Panc1 (cell line): ENCODE results near the gene HDAC7. TPM values are rescaled to one million over a fixed set of nuclear protein-coding genes. Genes with fewer than 3 reads are reported as not detected.

Experiments
- ATAC-seq: fragments of 200-7000 bp; cut with Tn5 transposase; 2 replicates; pipeline ENCODE4 v1.9.1; 2020; ENCODE audit warnings: mild to moderate bottlenecking, moderate library complexity
- BruUV-seq: library from RNA; stranded (reverse); fragments of 400-500 nt; replicated peaks from 2 replicates; lab custom pipeline; 2021; lab: Mats Ljungman, UMichigan
- CTCF ChIA-PET: fragments of 300-600 bp; sonication (Branson Sonifier 250); formaldehyde crosslinking; loops from one replicate; lab custom pipeline; 2022; ENCODE audit warnings: antibody characterized with exemption; lab: Charles Lee
- POLR2A ChIA-PET: fragments of 300-600 bp; sonication (Branson Sonifier 250); formaldehyde crosslinking; loops from one replicate; lab custom pipeline; 2022; ENCODE audit warnings: antibody characterized with exemption; lab: Charles Lee
- DNase-seq: peaks from one replicate; pipeline ENCODE4 v3.0.0-alpha.2; 2010; ENCODE audit warnings: low read depth, low spot score
- H3K27ac ChIP-seq: 2 replicates; pipeline ENCODE4 v1.5.1; 2011; ENCODE audit warnings: mild to moderate bottlenecking, low read length, inconsistent platforms
- H3K27me3 ChIP-seq: fragments of 200-500 bp; sonication (Bioruptor generic); 2 replicates; pipeline ENCODE4 v1.6.0; 2014; ENCODE audit warnings: low read length, inconsistent platforms; ENCODE audit not compliant: control insufficient read depth, insufficient read depth
- H3K36me3 ChIP-seq: fragments of 200-500 bp; sonication (Bioruptor generic); 2 replicates; pipeline ENCODE4 v1.5.1; 2014; ENCODE audit warnings: inconsistent platforms, mild to moderate bottlenecking, low read length, moderate library complexity; ENCODE audit not compliant: control insufficient read depth, insufficient read depth
- H3K4me1 ChIP-seq: 2 replicates; pipeline ENCODE4 v1.5.1; 2011; ENCODE audit warnings: inconsistent platforms, mild to moderate bottlenecking, low read length, moderate library complexity; ENCODE audit not compliant: control insufficient read depth, insufficient read depth
- H3K4me3 ChIP-seq, 2 experiments: 2 replicates each; pipeline ENCODE4 v1.5.1; 2011 to 2012; ENCODE audit warnings: low read depth in 2 of 2, low read length in 2 of 2, mild to moderate bottlenecking in 2 of 2, inconsistent platforms in 1 of 2, moderate library complexity in 1 of 2
- H3K9me3 ChIP-seq: fragments of 200-500 bp; sonication (Bioruptor generic); 2 replicates; pipeline ENCODE4 v1.5.1; 2014; ENCODE audit warnings: low read depth, mild to moderate bottlenecking, inconsistent platforms, low read length, moderate library complexity; ENCODE audit not compliant: control insufficient read depth, insufficient read depth
- POLR2AphosphoS5 ChIP-seq: IDR thresholded peaks from 2 replicates; pipeline ENCODE4 v1.6.1; 2012; ENCODE audit warnings: mild to moderate bottlenecking, low read depth, low read length, moderate library complexity
- SIN3A ChIP-seq: IDR thresholded peaks from 2 replicates; pipeline ENCODE4 v1.6.1; 2012; ENCODE audit warnings: low read depth, mild to moderate bottlenecking, low read length, moderate library complexity, borderline replicate concordance; ENCODE audit not compliant: insufficient read depth
- TCF7L2 ChIP-seq: IDR thresholded peaks from 2 replicates; pipeline ENCODE4 v1.6.1; 2011; ENCODE audit warnings: mild to moderate bottlenecking, low read depth, low read length, inconsistent platforms
- in situ Hi-C: cut with HindIII; loops from 2 replicates; pipeline ENCODE4 v1.10.0; 2016; ENCODE audit warnings: low sequenced_read_pairs, low pct_unique_long_range_greater_than_20kb
- intact Hi-C: fragments of 100-400 bp; cut with micrococcal nuclease; formaldehyde crosslinking; loops from one replicate; pipeline ENCODE4 v1.10.0; 2022; ENCODE audit not compliant: unreplicated experiment
- total RNA-seq: library from RNA; stranded (reverse); gene quantifications from one replicate; pipeline ENCODE4 v1.2.1, GENCODE V29; 2021; ENCODE audit not compliant: unreplicated experiment
- TF ChIP-seq, protein P1 (sequence below), 2 experiments: IDR thresholded peaks; 2 replicates each; pipeline ENCODE4 v1.6.1; 2011 to 2012; ENCODE audit warnings: low read depth in 2 of 2, control low read depth in 1 of 2, low read length in 1 of 2, mild to moderate bottlenecking in 1 of 2, moderate library complexity in 1 of 2; ENCODE audit not compliant: insufficient read depth in 1 of 2
- TF ChIP-seq, protein P2 (sequence below): fragments of 450-650 bp; IDR thresholded peaks from 2 replicates; pipeline ENCODE4 v1.5.1; 2017; ENCODE audit warnings: mild to moderate bottlenecking

Gene HDAC7
- total RNA-seq, 1 experiment from 2014 or later: 84.2 TPM

GRCh38 chr12:47850153-47851084, 30.7 kb upstream of the HDAC7 start:
- no peak for DNase-seq
- TF ChIP-seq SIN3A (no peak), TCF7L2 (no peak), POLR2AphosphoS5 (no peak)
- TF ChIP-seq, protein P1, sequence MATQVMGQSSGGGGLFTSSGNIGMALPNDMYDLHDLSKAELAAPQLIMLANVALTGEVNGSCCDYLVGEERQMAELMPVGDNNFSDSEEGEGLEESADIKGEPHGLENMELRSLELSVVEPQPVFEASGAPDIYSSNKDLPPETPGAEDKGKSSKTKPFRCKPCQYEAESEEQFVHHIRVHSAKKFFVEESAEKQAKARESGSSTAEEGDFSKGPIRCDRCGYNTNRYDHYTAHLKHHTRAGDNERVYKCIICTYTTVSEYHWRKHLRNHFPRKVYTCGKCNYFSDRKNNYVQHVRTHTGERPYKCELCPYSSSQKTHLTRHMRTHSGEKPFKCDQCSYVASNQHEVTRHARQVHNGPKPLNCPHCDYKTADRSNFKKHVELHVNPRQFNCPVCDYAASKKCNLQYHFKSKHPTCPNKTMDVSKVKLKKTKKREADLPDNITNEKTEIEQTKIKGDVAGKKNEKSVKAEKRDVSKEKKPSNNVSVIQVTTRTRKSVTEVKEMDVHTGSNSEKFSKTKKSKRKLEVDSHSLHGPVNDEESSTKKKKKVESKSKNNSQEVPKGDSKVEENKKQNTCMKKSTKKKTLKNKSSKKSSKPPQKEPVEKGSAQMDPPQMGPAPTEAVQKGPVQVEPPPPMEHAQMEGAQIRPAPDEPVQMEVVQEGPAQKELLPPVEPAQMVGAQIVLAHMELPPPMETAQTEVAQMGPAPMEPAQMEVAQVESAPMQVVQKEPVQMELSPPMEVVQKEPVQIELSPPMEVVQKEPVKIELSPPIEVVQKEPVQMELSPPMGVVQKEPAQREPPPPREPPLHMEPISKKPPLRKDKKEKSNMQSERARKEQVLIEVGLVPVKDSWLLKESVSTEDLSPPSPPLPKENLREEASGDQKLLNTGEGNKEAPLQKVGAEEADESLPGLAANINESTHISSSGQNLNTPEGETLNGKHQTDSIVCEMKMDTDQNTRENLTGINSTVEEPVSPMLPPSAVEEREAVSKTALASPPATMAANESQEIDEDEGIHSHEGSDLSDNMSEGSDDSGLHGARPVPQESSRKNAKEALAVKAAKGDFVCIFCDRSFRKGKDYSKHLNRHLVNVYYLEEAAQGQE (IDR thresholded peaks at IDR 0.05; ENCODE audit: insufficient read depth in 1 of 2, low read depth in 2 of 2, low read length in 1 of 2): no peak
- TF ChIP-seq, protein P2, sequence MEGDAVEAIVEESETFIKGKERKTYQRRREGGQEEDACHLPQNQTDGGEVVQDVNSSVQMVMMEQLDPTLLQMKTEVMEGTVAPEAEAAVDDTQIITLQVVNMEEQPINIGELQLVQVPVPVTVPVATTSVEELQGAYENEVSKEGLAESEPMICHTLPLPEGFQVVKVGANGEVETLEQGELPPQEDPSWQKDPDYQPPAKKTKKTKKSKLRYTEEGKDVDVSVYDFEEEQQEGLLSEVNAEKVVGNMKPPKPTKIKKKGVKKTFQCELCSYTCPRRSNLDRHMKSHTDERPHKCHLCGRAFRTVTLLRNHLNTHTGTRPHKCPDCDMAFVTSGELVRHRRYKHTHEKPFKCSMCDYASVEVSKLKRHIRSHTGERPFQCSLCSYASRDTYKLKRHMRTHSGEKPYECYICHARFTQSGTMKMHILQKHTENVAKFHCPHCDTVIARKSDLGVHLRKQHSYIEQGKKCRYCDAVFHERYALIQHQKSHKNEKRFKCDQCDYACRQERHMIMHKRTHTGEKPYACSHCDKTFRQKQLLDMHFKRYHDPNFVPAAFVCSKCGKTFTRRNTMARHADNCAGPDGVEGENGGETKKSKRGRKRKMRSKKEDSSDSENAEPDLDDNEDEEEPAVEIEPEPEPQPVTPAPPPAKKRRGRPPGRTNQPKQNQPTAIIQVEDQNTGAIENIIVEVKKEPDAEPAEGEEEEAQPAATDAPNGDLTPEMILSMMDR: no peak
- intact Hi-C loops (no loop called here), in situ Hi-C loops (no loop called here)
- ChIA-PET CTCF (no interaction called here), POLR2A (no interaction called here)
- H3K9me3 ChIP-seq: no peaks in the 10 kb centered on the region
- no TSS peak for BruUV-seq
- no peaks in the 10 kb centered on the region for H3K4me1 ChIP-seq
- no peak overlapping the region for H3K27ac ChIP-seq
- H3K36me3 ChIP-seq: no peaks in the 10 kb centered on the region
- H3K27me3 ChIP-seq: no peaks in the 10 kb centered on the region
- ATAC-seq: no peak
- H3K4me3 ChIP-seq: no peak overlapping the region

DNA sequence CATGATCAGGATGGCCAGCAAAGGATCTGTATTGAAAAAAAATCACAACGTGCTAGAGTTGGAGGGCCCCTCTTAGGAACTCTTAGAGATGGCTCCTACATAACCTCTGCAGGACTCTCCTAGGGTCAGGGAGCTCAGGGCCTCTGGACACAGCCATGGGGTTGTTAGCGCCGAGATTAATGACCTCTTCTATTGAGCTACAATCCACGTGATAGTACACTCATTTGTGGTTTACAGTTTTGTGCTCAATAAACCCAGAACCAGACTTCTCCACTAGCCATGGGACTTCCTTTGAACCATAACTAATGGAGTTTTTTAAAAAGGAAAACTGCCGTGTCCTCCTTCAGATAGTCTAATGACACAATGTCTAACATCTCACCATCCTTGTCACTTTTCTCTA, 29.6 kb upstream of the HDAC7 start:
- H3K4me3 ChIP-seq: no peak overlapping the region
- in situ Hi-C loops: no loop called here
- TF ChIP-seq SIN3A (no peak), TCF7L2 (no peak), POLR2AphosphoS5 (no peak)
- TF ChIP-seq, protein P2: no peak
- TF ChIP-seq, protein P1 (IDR thresholded peaks at IDR 0.05; ENCODE audit: insufficient read depth in 1 of 2, low read depth in 2 of 2, low read length in 1 of 2): no peak
- ATAC-seq (no peak), DNase-seq (no peak)
- POLR2A ChIA-PET: no interaction called here
- no peaks in the 10 kb centered on the region for H3K9me3 ChIP-seq
- no peaks in the 10 kb centered on the region for H3K4me1 ChIP-seq
- no peak overlapping the region for H3K27ac ChIP-seq
- intact Hi-C loops: no loop called here
- CTCF ChIA-PET: no interaction called here
- BruUV-seq: no TSS peak
- H3K36me3 ChIP-seq: no peaks in the 10 kb centered on the region
- no peaks in the 10 kb centered on the region for H3K27me3 ChIP-seq
